Neural cell (in vitro differentiated cells): ENCODE results near the gene STXBP1. TPM values are rescaled to one million over a fixed set of nuclear protein-coding genes. Genes with fewer than 3 reads are reported as not detected.

Experiments used
- H2AFZ ChIP-seq: fragments of 200-600, 300-800 bp; sonication (generic), shearing (Covaris generic); 2 replicates; pipeline ENCODE4 v1.6.0; 2014; ENCODE audit warnings: low read depth, mild to moderate bottlenecking, antibody characterized with exemption, low read length, moderate library complexity
- H3F3A ChIP-seq: fragments of 200-600 bp; shearing (Covaris generic); 2 replicates; pipeline ENCODE4 v1.6.1; 2016; ENCODE audit warnings: mild to moderate bottlenecking, moderate library complexity, mixed read lengths, antibody characterized with exemption, low read length; ENCODE audit not compliant: insufficient read depth, poor library complexity, severe bottlenecking
- H3K27ac ChIP-seq: fragments of 200-600, 300-800 bp; sonication (generic), shearing (Covaris generic); 2 replicates; pipeline ENCODE4 v1.5.1; 2014; ENCODE audit warnings: mild to moderate bottlenecking, low read length, moderate library complexity
- H3K27me3 ChIP-seq: fragments of 300-800, 200-600 bp; sonication (generic), shearing (Covaris generic); 2 replicates; pipeline ENCODE4 v1.6.0; 2014; ENCODE audit warnings: mild to moderate bottlenecking, low read depth, low read length, moderate library complexity; ENCODE audit not compliant: insufficient read depth
- H3K36me3 ChIP-seq: fragments of 300-800, 200-600 bp; sonication (generic), shearing (Covaris generic); 2 replicates; pipeline ENCODE4 v1.5.1; 2014; ENCODE audit warnings: mild to moderate bottlenecking, antibody characterized with exemption, low read length, moderate library complexity; ENCODE audit not compliant: insufficient read depth
- H3K4me2 ChIP-seq: fragments of 300-800, 200-600 bp; sonication (generic), shearing (Covaris generic); 2 replicates; pipeline ENCODE4 v1.6.0; 2014; ENCODE audit warnings: mild to moderate bottlenecking, low read length
- H3K4me3 ChIP-seq: fragments of 300-800, 200-600 bp; sonication (generic), shearing (Covaris generic); 2 replicates; pipeline ENCODE4 v1.5.1; 2014; ENCODE audit warnings: mild to moderate bottlenecking, low read length, moderate library complexity
- H3K79me2 ChIP-seq: fragments of 200-600 bp; shearing (Covaris generic); replicated peaks from 2 replicates; pipeline ENCODE4 v1.6.0; 2014; ENCODE audit warnings: mild to moderate bottlenecking, low read length, moderate library complexity; ENCODE audit not compliant: insufficient read depth
- H3K9ac ChIP-seq: fragments of 300-800, 200-600 bp; sonication (generic), shearing (Covaris generic); 2 replicates; pipeline ENCODE4 v1.6.1; 2016; ENCODE audit warnings: mild to moderate bottlenecking, low read length, mixed read lengths
- H3K9me2 ChIP-seq: fragments of 200-600 bp; shearing (Covaris generic); 2 replicates; pipeline ENCODE4 v1.6.1; 2016; ENCODE audit warnings: mild to moderate bottlenecking, low read length, mixed read lengths; ENCODE audit not compliant: insufficient read depth
- H3K9me3 ChIP-seq: fragments of 200-600, 300-800 bp; sonication (generic), shearing (Covaris generic); 2 replicates; pipeline ENCODE4 v1.6.1; 2016; ENCODE audit warnings: mild to moderate bottlenecking, mixed run types, low read length, moderate library complexity, mixed read lengths
- H4K20me1 ChIP-seq: fragments of 200-600 bp; shearing (Covaris generic); 2 replicates; pipeline ENCODE4 v1.6.1; 2016; ENCODE audit warnings: mild to moderate bottlenecking, mixed run types; ENCODE audit not compliant: insufficient read depth
- CTCF ChIP-seq: fragments of 450-650 bp; IDR thresholded peaks from 2 replicates; pipeline ENCODE4 v1.5.1; 2014; ENCODE audit warnings: antibody characterized with exemption, mild to moderate bottlenecking, moderate library complexity; ENCODE audit not compliant: poor library complexity, severe bottlenecking
- EP300 ChIP-seq: fragments of 450-650 bp; conservative IDR thresholded peaks from 2 replicates; pipeline ENCODE4 v1.6.1; 2014; ENCODE audit warnings: antibody characterized with exemption, mild to moderate bottlenecking, moderate library complexity; ENCODE audit not compliant: poor library complexity, severe bottlenecking
- EZH2 ChIP-seq: fragments of 200-600, 300-800 bp; shearing (Covaris generic), sonication (generic); IDR thresholded peaks from 2 replicates; pipeline ENCODE4 v1.6.1; 2014; ENCODE audit warnings: antibody characterized with exemption, low read length, borderline replicate concordance, mild to moderate bottlenecking; ENCODE audit not compliant: insufficient read depth, poor library complexity, severe bottlenecking
- MXI1 ChIP-seq: fragments of 450-650 bp; conservative IDR thresholded peaks from 2 replicates; pipeline ENCODE4 v1.6.1; 2014; ENCODE audit warnings: antibody characterized with exemption, mild to moderate bottlenecking; ENCODE audit not compliant: poor library complexity, severe bottlenecking
- POLR2AphosphoS5 ChIP-seq: IDR thresholded peaks from 2 replicates; pipeline ENCODE4 v1.6.1; 2012
- RAD21 ChIP-seq: fragments of 450-650 bp; conservative IDR thresholded peaks from 2 replicates; pipeline ENCODE4 v1.6.1; 2014; ENCODE audit warnings: antibody characterized with exemption, mild to moderate bottlenecking, moderate library complexity
- REST ChIP-seq: IDR thresholded peaks from 2 replicates; pipeline ENCODE4 v1.6.1; 2012; ENCODE audit warnings: borderline replicate concordance
- SMC3 ChIP-seq: fragments of 450-650 bp; conservative IDR thresholded peaks from 2 replicates; pipeline ENCODE4 v1.6.1; 2014; ENCODE audit warnings: antibody characterized with exemption, mild to moderate bottlenecking, moderate library complexity; ENCODE audit not compliant: poor library complexity
- TAF1 ChIP-seq: IDR thresholded peaks from 2 replicates; pipeline ENCODE4 v1.6.1; 2012; ENCODE audit warnings: low read depth
- polyA plus RNA-seq: library from polyadenylated mRNA; depleted of rRNA; stranded (reverse); fragments of >200 nt; gene quantifications from 2 replicates; pipeline ENCODE4 v1.2.3, GENCODE V29; 2014

The STXBP1 gene
- polyA plus RNA-seq, 1 donor from 2014 or later: 42.5 TPM

DNA sequence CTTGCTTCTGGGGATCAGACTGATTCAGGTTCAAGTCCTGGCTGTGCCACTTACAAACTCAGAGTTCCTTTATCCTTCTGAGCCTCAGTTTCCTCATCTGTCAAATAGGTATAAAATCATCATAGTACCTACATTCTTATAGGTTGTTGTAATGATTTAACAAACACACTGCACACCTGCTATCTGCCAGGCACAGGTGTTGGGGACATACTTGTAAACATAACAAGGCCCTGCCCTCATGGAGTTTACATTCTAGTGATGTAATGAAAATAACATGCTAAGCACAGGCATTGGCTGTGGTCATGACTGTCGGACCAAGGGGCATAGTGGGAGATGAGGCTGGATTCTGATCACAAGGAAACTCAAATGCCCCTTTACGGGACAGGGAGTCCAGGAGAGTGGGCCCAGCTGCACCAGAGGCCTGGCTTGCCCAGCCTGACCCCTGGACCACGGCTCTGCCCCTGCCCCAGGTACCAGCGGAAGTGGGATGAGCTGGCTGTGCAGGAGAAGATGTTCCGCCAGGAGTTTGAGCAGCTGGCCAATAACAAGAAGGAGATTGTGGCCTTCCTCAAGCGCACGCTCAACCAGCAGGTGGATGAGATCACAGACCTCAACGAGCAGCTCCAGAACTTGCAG is 97.0 kb downstream of the STXBP1 start:
- Histone ChIP-seq H3K9me3 (no peaks in the 10 kb centered on the region), H2AFZ (no peak overlapping the region), H3K4me3 (no peak overlapping the region), H3K27ac (no peak overlapping the region), H3K9ac (no peak overlapping the region), H3K27me3 (no peaks in the 10 kb centered on the region), H3K9me2 (no peaks in the 10 kb centered on the region), H3K4me2 (no peak overlapping the region), H3F3A (no peaks in the 10 kb centered on the region), H3K36me3 (no peaks in the 10 kb centered on the region), H4K20me1 (no peaks in the 10 kb centered on the region), H3K79me2 (no peaks in the 10 kb centered on the region)
- TF ChIP-seq EP300 (no peak), POLR2AphosphoS5 (no peak), SMC3 (no peak), REST (no peak), MXI1 (no peak), CTCF (no peak), TAF1 (no peak), EZH2 (no peak), RAD21 (no peak)

DNA sequence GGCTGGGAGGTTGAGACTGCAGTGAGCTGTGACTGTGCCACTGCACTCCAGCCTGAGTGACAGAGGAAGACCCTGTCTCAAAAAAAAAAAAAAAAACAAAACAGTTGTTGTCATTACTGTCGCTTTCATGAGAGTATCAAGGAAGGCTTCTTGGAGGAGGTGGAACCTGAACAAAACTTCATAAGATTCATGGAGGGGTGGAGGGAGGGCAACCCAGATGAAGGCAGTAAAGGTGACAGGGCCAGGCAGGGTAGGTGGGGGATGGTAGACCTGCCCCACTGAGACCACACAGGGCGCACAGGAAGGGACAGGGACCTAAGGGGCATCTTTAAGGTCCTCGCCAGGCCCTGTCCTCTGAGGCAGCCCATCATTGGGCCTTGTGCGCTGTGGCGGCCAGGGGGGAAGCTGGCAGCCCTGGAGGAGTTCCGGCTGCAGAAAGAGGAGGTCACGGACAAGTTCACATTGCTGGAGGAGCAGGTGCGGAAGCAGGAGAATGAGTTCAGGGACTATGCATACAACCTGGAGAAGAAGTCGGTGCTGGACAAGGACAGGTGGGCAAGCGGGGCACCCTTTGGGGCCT is 98.2 kb downstream of the STXBP1 start:
- TF ChIP-seq TAF1: no peak
- TF ChIP-seq EZH2: no peak
- no peak for TF ChIP-seq REST
- TF ChIP-seq CTCF: no peak
- no peak for TF ChIP-seq SMC3
- no peak for TF ChIP-seq MXI1

More for the DNA sequence above, 98.2 kb downstream of the STXBP1 start:
- H3K4me3 ChIP-seq: no peak overlapping the region
- H3K9me2 ChIP-seq: no peaks in the 10 kb centered on the region
- H4K20me1 ChIP-seq: no peaks in the 10 kb centered on the region
- H3K27me3 ChIP-seq: no peaks in the 10 kb centered on the region
- H3F3A ChIP-seq: no peaks in the 10 kb centered on the region
- no peaks in the 10 kb centered on the region for H3K36me3 ChIP-seq
- no peak overlapping the region for H3K4me2 ChIP-seq
- H3K9me3 ChIP-seq: no peaks in the 10 kb centered on the region
- no peak overlapping the region for H3K27ac ChIP-seq
- H3K79me2 ChIP-seq: no peaks in the 10 kb centered on the region
- no peak overlapping the region for H2AFZ ChIP-seq
- H3K9ac ChIP-seq: no peak overlapping the region
